HG02885 (cell line): Measurements from ENCODE around the gene PHOSPHO2.

Source experiments
- ATAC-seq: cut with Tn5 transposase; IDR thresholded peaks from one replicate; pipeline ENCODE4 v1.9.1; 2021; ENCODE audit warnings: mild to moderate bottlenecking; ENCODE audit not compliant: unreplicated experiment, poor library complexity

The PHOSPHO2 gene

GRCh38 chr2:169715379-169716237, 21.3 kb downstream of the PHOSPHO2 start:
- ATAC-seq, result no peak

GRCh38 chr2:169716238-169716886, 22.1 kb downstream of the PHOSPHO2 start:
- ATAC-seq, result no peak

DNA sequence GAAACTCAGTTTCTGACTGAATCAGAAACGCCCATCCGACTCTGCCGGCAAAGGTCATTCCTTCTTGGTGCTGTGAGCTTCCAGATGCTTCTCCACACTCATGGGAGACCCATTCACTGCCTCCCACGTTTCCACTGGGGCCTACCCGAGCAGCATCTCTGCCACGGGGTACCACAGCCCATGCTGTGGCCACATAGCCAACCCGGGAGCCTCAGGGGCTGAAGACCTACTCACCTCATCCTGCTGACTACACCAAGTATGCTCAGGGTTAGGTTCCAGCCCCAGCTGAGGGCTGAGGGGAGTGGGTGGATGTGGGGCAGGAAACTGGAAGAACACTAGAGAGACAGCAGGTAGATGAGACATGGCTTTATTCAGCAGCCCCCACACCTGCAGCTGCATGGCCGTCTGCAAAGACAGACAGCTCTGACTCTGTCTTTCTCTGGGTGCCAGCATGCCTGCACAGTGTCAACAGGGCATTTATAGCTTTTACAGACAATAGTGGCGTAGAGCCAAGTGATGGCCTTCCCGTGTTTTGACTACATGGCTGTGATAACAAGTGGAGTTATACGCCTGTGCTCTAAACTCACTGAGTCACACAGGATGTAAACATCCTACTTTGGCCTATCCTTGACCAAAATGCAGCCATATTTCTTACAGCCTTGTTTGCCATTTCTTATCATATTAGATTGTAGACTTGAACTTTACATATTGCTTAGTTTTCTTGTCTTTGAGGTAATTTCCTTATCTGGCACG, 22.8 kb downstream of the PHOSPHO2 start:
- ATAC-seq, result no peak

DNA sequence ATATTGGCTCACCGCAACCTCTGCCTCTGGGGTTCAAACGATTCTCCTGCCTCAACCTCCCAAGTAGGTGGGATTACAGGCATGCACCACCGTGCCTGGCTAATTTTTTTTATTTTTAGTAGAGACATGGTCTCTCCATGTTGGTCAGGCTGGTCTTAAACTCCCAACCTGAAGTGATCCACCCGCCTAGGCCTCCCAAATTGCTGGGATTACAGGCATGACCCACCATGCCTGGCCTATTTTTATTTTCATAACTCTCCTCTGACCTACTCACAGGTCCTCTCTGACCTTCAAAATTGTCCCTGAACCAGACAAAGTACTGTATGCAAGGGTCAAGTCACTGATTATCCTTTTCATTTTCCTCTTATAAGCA, 23.4 kb downstream of the PHOSPHO2 start:
- ATAC-seq, result no peak

- no peak for ATAC-seq
Measured at GRCh38 chr2:169718930-169719504, 24.7 kb downstream of the PHOSPHO2 start.

- ATAC-seq, result no peak
Measured at GRCh38 chr2:169721016-169721415, 26.7 kb downstream of the PHOSPHO2 start.

DNA sequence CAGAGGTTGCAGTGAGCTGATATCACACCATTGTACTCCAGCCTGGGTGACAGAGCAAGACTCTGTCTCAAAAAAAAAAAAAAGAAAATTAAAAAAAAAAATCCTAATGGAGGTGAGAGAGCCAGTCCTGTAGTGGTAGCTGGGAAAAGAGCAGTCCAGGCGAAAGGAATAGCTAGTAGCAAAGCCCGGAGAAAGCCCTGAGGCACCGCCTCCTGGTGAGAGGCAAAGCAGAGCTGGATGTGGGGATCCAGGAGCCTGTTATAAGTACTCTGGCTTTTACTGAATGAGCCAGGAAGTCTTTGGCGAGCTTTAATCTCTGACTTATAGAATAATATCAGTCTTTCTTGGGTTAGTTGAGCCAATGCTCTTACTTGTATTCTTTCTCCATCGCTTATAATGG, 32.8 kb downstream of the PHOSPHO2 start:
- no peak for ATAC-seq

DNA sequence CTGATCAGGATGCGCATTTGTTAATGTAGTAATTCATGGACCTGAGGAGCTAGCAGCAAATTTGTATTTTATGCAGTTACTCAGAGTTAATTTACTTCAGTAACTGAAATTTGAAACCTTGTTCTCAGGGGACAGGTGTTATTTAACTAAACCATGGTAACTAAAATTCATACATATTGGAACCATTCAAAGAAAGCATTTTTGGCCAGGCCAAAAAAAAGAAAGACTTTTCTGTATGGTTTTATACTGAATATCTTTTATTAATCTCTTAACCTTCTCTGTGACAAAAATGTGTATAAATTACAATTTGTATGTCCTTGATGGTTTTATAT, 35.0 kb downstream of the PHOSPHO2 start:
- ATAC-seq, result no peak

- no peak for ATAC-seq
Measured at GRCh38 chr2:169732075-169732474, 37.8 kb downstream of the PHOSPHO2 start.

DNA sequence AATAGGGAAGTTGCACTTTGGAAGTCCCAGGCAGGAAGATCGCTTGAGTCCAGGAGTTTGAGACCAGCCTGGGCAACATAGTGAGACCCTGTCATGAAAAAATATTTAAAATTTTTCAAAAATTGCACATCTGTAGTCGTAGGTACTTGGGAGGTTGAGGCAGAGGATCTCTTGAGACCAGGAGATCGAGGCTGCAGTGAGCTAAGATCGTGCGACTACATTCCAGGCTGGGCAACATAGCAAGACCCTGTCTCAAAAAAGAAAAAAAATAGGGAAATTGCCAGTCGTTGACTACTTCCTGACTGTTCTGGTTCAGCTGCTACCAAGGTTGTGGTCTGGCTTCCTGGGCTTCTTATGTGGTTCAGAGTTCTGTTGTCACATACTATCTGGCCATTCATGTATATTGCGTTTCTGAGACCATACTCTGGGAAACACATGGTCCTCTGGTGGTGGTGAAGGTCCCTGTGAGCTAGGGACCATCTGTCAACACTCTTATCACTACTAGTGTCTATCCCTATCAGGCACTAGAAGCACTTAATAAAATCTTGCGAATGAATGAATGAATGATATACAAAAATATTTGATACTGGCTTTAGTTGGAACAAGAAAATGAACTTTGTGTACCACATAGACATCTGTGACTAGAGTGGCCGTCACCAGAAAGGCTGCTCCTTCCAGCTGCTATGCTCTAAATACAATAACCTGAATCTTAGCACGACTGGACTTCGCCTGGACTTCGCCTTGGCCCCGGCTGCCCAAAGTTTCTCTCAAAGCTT, 38.5 kb downstream of the PHOSPHO2 start:
- ATAC-seq, result no peak

- ATAC-seq, result peak; percentile 43
Measured at GRCh38 chr2:169734169-169734847, 40.0 kb downstream of the PHOSPHO2 start.

DNA sequence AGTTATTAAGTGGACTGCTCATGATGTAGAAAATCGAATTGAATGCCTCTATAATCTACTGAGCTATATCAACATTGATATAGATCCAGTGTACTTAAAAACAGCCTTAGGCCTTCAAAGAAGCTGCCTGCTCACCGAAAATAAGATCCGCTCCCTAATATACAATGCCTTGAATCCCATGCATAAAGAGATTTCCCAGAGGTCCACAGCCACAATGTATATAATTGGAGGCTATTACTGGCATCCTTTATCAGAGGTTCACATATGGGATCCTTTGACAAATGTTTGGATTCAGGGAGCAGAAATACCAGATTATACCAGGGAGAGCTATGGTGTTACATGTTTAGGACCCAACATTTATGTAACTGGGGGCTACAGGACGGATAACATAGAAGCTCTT, 41.4 kb downstream of the PHOSPHO2 start:
- no peak for ATAC-seq

DNA sequence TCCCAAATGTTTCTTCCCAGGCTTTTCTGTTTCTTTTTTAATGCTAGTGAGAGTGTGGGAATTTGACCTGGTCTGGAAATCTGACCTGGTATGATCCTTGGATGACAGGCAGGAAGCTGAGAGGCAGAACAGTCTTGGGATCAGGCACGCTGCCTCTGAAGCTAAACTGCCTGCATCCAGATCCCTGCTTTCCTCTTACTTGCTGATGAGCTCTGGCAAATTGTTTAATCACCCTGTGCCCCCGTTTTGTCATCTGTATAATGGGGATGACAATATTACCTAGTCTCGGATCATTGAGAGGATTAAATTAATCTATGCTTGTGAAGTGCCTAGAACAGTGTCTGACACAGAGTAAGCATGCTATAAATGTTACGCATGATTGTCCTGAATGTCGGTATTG, 42.6 kb downstream of the PHOSPHO2 start:
- no peak for ATAC-seq

GRCh38 chr2:169738566-169739229, 44.4 kb downstream of the PHOSPHO2 start:
- no peak for ATAC-seq

- no peak for ATAC-seq
Measured at GRCh38 chr2:169739351-169739750, 45.1 kb downstream of the PHOSPHO2 start.

- ATAC-seq, result no peak
Measured at GRCh38 chr2:169743549-169743948, 49.3 kb downstream of the PHOSPHO2 start.

DNA sequence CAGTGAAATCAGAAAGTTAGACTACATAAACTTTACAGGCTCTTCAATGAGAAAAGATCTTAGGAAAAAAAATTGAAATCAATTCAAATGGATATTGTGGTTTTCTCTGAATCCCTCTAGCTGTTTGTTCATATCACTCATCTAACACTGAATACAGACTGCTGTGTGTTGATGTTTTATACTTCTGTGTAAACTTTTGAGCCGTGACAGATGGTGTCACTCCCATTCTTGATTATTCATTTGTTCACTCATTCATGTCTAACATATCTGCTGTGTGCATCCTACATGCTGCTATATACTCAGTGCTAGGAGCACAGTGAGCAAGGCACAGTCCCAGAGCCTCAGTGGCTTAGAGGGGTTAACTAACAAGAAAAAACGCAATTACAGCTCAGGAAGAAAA, 52.0 kb downstream of the PHOSPHO2 start:
- no peak for ATAC-seq

DNA sequence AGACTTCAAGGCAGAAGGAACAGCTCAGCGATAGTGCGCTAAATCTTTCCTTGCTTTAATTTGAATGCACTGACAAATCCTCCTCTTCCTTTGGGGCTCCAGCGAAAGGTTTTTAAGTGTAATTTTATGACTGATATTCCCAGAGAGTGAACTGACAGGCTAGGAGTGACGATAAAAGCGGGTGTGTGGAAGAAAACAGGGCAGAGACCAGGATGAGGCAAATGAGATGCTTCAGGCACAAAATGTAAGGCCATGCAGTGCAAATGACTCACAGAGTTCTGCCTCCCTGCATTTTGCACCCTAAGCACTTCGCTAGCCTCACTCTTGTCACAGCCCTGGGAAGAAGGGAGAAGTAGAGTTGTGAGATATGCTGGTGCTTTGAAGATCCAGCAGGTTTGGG, 54.0 kb downstream of the PHOSPHO2 start:
- no peak for ATAC-seq
